HG03060 (cell line): ENCODE data around the gene DGKZ.
"Not testable (repeated sequence)": the region's sequence is repeated elsewhere in the genome, so short reads cannot be mapped to it uniquely, and the experiment has no call there.

Source experiments
- ATAC-seq: cut with Tn5 transposase; IDR thresholded peaks from one replicate; pipeline ENCODE4 v1.9.1; 2021; ENCODE audit warnings: low read depth, moderate number of reproducible peaks; ENCODE audit not compliant: unreplicated experiment

Gene DGKZ

DNA sequence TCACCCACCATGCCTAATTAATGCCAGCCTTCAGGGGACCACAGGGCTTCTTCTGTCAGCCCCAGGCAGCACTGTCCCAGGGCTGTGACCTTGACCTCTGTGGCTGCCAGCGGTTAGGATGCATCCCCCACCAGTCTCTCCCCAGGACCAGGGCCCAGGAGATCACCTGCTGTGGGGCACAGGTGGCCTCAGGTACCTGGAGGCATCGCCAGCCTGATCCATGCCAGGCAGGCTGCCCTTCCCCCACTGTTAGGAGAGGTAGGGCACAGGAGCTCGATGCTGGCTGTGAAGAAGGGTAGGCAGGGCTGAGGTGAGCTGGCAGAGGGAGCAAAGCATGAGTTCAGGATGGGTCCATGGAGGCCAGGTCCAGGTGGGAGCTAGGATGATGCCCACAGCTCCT lies 17.5 kb downstream of the DGKZ start:
- no peak for ATAC-seq

DNA sequence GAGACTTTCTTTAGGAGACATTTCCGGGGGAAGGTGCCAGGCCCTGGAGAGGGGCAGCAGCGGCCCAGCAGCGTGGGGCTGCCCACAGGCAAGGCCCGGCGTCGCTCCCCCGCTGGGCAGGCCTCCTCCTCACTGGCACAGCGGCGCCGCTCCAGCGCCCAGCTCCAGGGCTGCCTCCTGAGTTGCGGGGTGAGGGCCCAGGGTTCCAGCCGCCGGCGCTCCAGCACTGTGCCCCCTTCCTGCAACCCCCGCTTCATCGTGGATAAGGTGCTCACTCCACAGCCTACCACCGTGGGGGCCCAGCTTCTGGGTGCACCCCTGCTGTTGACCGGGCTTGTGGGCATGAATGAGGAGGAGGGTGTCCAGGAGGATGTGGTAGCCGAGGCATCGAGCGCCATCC lies 19.0 kb downstream of the DGKZ start:
- ATAC-seq: no peak

DNA sequence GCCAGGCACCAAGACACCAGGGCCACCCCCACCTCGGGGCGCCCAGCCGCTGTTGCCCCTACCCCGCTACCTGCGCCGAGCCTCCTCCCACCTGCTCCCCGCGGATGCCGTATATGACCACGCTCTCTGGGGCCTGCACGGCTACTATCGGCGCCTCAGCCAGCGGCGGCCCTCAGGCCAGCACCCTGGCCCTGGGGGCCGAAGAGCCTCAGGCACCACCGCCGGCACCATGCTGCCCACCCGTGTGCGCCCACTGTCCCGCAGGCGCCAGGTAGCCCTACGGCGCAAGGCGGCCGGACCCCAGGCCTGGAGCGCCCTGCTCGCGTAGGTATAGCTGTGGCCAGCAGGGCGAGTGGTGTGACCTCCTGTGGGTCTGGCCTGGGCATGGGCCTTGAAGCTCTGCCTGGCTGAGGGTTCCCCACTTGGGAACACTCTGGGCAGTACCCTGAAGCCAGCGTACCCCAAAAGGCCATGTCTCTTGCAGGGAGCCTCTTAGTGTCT lies 19.4 kb downstream of the DGKZ start:
- no peak for ATAC-seq

DNA sequence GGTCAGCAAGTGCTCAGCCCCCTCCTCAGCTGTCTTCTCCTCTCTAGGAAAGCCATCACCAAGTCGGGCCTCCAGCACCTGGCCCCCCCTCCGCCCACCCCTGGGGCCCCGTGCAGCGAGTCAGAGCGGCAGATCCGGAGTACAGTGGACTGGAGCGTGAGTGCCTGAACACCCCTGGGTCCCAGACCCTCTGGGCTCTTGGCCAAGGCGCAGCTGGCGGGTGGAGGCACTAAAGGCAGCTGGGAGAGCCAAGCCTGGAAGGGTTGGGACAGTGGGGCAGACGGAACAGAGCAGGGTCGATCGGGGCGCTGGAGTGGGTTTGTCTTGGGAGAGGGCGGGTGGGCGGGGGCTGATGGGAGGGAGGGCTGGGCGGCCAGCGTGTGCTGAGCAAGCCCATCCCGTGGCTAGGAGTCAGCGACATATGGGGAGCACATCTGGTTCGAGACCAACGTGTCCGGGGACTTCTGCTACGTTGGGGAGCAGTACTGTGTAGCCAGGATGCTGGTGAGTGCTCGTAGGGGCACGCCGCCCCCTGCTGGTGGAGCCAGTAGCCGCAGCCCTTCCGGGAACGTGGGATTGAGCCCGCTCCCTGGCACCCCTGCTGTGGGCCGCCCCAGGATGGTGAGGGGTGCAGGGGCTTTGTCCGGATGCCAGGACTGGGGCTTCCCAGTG lies 20.1 kb downstream of the DGKZ start:
- ATAC-seq: no peak

DNA sequence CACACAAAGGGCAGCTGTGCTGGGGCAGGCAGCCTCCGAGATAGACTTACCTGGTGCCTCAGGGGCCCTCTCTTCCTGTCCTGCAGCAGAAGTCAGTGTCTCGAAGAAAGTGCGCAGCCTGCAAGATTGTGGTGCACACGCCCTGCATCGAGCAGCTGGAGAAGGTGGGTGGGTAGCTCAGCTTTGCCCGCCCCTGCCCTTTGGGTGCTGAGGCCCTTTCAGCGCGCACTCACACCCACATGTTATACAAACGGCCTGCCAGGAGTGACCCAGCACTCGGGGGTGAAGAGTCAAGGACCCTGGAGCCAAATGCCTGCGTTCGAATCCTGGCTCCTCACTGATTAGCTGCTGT lies 20.6 kb downstream of the DGKZ start:
- no peak for ATAC-seq

DNA sequence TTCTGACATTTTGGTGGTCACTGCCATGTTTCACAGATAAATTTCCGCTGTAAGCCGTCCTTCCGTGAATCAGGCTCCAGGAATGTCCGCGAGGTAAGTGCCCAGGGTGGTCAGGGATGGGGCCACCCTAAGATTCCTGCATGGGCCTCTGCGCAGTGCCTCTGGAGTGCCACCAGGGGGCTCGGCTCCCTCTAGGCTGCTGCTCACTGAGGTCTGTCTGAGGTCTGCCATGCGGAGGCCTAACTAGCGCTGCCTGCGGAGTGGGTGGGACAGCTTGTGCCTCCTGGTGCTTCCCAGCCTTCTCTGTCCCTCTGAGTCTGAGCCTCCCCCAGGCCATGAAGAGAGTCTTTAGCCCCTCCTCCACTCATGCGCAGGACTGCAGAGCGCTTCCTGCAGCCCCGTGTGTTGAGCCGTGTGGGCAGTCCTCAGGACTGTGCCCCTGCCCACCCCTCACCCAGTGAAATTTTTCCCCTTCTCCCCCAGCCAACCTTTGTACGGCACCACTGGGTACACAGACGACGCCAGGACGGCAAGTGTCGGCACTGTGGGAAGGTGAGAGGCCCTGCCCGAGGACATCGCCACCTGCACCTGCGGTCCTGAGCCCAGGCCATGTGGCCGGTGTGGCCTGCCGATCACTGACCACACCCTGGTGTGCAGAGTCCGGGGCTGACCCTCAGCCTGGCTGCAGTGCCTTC lies 22.3 kb downstream of the DGKZ start:
- ATAC-seq: no peak

DNA sequence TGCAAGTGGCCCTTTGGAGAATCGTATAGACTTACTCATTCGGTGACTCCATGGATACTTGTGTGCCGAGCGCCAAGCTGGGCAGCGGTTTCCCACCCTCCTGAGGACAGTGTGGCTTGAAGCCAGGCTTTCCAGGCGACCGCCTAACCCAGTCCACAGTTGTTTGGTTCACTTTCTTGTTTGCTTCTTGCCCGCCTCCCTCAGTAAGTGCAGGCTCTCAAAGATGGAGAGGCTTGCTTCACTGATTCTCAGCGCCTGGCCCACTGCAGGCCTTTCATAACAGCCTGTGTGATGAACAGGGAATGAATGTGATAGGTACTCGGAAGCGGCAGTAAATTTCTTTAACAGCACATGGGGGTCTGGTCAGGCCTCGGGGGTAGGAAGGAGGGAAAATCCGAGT lies 23.0 kb downstream of the DGKZ start:
- no peak for ATAC-seq

DNA sequence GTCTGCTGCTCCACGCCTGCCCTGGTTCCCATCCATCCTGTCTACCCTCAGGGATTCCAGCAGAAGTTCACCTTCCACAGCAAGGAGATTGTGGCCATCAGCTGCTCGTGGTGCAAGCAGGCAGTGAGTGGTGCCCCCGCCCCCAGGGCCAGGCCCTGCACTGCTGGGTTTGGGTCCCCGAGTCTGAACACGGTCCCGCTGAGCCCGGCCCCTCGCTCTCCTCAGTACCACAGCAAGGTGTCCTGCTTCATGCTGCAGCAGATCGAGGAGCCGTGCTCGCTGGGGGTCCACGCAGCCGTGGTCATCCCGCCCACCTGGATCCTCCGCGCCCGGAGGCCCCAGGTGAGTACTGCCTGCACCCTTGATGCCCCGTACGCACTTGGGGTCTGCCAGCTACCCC lies 24.0 kb downstream of the DGKZ start:
- not testable (repeated sequence) for ATAC-seq

DNA sequence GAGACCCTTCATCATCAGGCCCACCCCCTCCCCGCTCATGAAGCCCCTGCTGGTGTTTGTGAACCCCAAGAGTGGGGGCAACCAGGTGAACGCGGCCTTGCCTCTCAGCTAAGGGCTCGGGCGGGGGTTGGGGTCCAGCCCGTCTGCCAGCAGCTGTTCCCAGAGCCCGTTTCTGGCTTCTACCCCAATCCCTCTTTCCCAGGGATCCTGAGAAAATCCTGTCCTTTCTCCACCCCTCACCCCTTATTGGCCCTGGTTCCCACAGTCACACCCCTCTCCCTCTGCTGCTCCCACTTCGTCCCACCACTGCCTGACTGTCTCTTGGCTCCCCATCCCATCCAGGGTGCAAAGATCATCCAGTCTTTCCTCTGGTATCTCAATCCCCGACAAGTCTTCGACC lies 24.8 kb downstream of the DGKZ start:
- no peak for ATAC-seq

DNA sequence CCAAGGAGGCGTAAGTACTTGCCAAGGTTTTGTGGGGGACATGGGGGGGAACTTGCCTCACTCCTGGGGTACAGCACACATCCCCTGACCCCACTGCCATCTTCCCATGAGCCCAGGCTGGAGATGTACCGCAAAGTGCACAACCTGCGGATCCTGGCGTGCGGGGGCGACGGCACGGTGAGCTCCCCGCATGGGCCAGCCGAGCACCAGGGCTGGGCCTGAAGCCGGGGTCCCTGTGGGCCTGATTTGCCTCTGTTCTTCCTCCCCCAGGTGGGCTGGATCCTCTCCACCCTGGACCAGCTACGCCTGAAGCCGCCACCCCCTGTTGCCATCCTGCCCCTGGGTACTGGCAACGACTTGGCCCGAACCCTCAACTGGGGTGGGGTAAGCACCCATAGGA lies 25.2 kb downstream of the DGKZ start:
- not testable (repeated sequence) for ATAC-seq

DNA sequence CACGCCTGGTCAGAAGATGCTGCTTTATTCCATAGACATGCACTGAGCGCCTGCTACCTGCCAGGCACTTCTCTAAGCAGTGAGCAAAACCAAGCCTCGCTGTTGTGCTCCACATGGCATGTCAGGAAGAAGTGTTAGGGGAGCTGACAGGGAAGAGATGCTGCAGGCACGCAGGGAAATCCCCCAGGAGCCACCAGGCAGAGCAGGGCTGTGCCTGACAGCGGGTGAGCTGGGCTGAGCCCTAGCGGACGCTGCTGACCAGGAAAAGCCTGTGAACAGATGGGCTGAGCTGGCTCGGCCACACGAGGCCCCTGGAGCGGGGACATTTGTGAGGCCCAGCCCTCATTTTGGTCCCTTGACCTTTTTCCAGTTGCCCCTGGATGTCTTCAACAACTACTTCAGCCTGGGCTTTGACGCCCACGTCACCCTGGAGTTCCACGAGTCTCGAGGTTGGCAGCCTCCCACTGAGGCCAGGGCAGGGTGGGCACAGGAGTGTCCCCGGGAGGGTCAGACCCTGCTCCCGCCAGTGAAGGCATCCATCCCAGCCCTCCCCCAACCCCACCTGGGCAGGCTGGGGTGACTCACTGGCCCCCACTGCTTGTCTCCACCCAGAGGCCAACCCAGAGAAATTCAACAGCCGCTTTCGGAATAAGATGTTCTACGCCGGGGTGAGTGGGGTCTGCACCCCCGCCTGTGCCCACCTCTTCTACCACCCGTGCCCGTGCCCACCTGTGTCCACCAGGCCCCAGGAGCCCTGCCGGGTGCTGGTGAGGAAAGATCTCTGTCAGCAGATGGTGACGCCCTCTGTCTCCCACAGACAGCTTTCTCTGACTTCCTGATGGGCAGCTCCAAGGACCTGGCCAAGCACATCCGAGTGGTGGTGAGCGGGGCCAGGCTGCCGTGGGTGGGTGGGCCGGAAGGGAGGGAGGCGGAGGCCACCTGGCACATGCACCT lies 26.8 kb downstream of the DGKZ start:
- no peak for ATAC-seq

DNA sequence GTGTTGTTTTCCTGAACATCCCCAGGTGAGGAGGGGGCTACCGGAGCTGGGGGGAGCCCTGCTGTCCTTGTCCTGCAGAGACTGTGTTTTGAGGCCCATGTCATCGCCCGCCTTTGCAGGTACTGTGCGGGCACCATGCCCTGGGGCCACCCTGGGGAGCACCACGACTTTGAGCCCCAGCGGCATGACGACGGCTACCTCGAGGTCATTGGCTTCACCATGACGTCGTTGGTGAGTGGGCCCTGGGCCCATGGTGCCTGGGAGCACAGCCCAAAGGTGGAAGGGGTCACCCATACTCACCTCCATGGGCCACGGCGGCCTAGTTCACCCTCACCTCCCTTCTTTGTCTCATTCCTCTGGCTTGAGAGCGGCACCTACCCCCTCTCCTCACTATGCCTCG lies 27.6 kb downstream of the DGKZ start:
- ATAC-seq: no peak

DNA sequence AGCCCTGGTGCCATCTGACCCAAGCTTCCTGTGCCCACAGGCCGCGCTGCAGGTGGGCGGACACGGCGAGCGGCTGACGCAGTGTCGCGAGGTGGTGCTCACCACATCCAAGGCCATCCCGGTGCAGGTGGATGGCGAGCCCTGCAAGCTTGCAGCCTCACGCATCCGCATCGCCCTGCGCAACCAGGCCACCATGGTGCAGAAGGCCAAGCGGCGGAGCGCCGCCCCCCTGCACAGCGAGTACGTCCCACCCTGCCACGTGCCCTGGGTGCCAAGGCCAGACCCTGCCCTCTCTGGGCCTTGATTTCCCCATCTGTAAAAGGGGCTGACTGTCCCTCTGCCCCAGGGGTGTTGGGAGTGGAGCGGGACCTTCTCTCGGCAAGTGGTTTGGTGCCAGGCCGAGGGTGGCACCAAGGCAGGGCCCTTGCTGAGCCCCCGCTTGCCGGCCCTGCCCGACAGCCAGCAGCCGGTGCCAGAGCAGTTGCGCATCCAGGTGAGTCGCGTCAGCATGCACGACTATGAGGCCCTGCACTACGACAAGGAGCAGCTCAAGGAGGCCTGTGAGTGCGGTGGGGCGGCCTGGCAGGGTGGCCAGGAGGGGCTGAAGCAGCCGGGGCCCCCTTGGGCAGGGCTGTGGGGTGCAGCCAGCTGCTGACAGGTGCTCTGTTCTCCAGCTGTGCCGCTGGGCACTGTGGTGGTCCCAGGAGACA lies 28.3 kb downstream of the DGKZ start:
- ATAC-seq: no peak

DNA sequence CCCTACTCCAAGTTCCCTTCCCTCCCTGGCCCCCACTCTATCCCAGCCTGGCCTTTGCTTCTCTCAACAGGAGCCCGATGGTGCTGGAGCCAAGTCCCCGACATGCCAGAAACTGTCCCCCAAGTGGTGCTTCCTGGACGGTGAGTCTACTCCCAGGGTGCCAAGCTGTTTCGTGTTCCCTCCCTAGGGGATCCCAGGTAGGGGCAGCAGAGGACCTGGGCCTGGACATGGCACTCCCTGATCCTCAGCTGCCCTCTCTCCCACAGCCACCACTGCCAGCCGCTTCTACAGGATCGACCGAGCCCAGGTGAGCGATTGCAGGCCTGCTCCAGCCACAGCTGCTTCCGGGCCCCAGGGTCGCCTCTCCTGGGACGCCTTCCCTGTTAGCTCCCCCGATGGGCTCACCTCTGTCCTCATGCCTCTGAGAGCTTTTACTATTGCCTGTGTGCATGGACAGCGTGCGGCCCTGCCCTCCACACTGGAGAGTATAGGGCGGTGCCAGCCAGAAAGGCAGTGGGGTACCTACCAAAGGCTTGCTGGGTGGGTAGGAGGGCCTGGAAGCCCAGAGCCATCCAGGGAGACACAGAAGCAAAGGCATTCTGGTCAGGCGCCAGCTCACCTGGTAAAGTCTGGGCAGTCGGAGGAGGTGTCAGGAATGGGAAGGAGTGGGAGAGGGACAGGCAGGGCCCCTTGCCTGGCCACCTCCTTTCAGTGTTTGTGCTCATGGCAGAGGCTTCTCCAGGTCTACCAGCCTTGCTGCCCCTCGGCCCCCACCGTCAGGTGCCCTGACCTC lies 29.2 kb downstream of the DGKZ start:
- ATAC-seq: no peak

DNA sequence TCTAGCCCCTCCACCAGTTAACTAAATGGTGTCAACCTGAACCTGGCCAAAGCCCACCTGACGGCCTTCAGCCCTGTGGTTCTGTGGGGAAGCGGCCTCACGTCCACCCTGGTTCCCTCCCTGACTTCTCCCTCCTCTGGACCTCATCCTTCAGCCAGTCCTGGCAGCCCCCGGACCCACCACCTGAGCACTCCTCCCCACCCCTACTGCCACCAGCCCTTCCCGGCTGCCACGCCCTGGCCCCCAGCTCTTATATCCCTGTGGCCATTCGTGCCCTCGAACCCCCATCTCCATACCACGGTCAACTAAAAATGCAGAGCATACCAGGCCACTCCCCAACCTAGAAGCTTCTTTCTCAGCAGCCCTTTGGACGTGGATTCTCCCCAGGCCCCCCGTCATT lies 30.0 kb downstream of the DGKZ start:
- ATAC-seq: no peak

DNA sequence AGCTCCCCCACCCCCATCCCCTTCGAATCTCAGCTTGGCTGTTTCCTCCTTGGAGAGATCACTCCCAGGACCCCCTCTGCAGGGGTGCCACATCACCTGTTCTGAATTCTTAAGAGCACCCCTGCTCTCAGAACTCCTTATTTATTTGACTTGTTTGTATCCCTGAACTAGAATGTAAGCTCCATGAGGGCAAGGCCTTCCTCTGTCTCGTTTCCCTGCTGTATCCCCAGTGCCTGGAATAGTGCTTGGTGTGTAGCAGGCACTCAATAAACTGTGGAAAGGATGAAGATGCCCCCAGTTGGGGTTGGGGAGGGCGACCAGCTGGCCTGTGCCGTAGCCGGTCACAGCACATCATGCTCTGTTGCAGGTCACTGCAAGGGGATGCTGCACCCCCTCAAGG lies 30.6 kb downstream of the DGKZ start:
- no peak for ATAC-seq

DNA sequence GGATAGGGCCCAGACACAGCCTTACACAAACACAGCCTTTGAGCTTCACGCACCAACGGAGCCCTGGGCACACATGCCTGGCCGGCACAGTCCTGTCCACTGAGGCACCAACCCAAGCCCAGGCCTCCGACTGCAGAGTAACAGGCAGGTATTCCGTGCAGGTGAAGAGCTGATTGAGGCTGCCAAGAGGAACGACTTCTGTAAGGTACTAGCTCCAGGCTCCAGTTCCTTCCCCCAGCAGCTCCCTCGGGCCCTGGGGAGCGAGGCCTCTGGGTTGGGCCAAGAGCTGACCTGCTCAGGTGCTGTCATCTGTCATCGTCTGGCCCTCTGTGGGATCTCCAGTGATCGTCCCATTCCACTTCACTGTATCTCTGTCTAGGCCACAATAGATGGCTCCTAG lies 31.0 kb downstream of the DGKZ start:
- ATAC-seq: no peak

DNA sequence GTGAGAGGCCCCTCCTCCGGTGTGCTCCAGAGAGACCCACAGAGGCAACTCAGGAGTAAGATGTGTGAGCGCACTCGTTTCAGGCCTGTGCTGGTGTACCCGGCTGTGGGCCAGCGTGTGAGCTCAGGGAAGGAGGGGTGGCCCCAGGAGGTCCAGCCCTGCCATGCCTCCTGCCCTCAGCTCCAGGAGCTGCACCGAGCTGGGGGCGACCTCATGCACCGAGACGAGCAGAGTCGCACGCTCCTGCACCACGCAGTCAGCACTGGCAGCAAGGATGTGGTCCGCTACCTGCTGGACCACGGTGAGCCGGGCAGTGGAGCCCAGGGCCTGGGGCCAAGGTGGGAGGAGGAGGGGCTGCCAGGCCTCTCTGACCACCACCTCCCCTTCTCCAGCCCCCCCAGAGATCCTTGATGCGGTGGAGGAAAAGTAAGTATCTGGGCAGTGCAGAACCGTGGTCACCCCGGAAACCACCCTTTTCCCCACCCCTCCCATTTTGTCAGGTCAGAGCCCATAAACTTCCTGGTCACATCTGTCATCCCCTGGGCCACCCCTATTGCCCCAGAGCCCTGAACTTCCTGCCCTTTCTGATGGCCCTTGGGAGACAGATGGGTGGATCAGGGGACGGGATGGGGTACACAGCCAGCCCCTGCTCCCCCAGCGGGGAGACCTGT lies 31.7 kb downstream of the DGKZ start:
- ATAC-seq: no peak
